Mesenchymal stem cell (in vitro differentiated cells and primary cell): ENCODE data around the gene KCTD16.

ENCODE experiments used
- DNase-seq: peaks from one replicate; pipeline ENCODE4 v3.0.0-alpha.2; 2013
- H2AFZ ChIP-seq: one replicate; pipeline ENCODE4 v1.6.1; 2013; ENCODE audit warnings: low read depth, mild to moderate bottlenecking, control low read depth, inconsistent platforms, low read length, moderate library complexity
- H2AK5ac ChIP-seq: 2 replicates; pipeline ENCODE4 v1.6.1; 2013; ENCODE audit warnings: low read length, moderate library complexity, mild to moderate bottlenecking, inconsistent platforms; ENCODE audit not compliant: severe bottlenecking
- H2BK120ac ChIP-seq: one replicate; pipeline ENCODE4 v1.6.1; 2013; ENCODE audit warnings: low read depth, mild to moderate bottlenecking, inconsistent platforms, low read length, moderate library complexity
- H2BK12ac ChIP-seq, 2 experiments: one replicate each; pipeline ENCODE4 v1.6.1; 2013; ENCODE audit warnings: inconsistent platforms in 2 of 2, low read length in 2 of 2, mild to moderate bottlenecking in 2 of 2, moderate library complexity in 2 of 2, control low read depth in 1 of 2
- H2BK15ac ChIP-seq: one replicate; pipeline ENCODE4 v1.6.1; 2013; ENCODE audit warnings: mild to moderate bottlenecking, low read depth, inconsistent platforms; ENCODE audit not compliant: poor library complexity, severe bottlenecking
- H2BK5ac ChIP-seq: 2 replicates; pipeline ENCODE4 v1.6.1; 2013; ENCODE audit warnings: low read depth, mild to moderate bottlenecking, low read length, control low read depth, inconsistent platforms; ENCODE audit not compliant: poor library complexity, severe bottlenecking
- H3K14ac ChIP-seq, 2 experiments: one replicate each; pipeline ENCODE4 v1.6.1; 2013; ENCODE audit warnings: inconsistent platforms in 2 of 2, low read length in 2 of 2, control low read depth in 1 of 2, mild to moderate bottlenecking in 1 of 2, moderate library complexity in 1 of 2
- H3K18ac ChIP-seq, 2 experiments: one replicate each; pipeline ENCODE4 v1.6.1; 2013; ENCODE audit warnings: inconsistent platforms in 2 of 2, low read length in 2 of 2, control low read depth in 1 of 2, low read depth in 1 of 2, mild to moderate bottlenecking in 1 of 2
- H3K23ac ChIP-seq, 2 experiments: one replicate each; pipeline ENCODE4 v1.6.1; 2013; ENCODE audit warnings: inconsistent platforms in 2 of 2, low read length in 2 of 2, mild to moderate bottlenecking in 2 of 2, moderate library complexity in 2 of 2, control low read depth in 1 of 2
- H3K27ac ChIP-seq: 2 replicates; pipeline ENCODE4 v1.5.1; 2013; ENCODE audit warnings: mild to moderate bottlenecking, moderate library complexity, low read length, control low read depth, inconsistent platforms; ENCODE audit not compliant: poor library complexity, severe bottlenecking
- H3K27me3 ChIP-seq, 2 experiments: 2 replicates each; pipeline versions ENCODE4 v1.6.1 to v1.7.0; 2013; ENCODE audit warnings: low read length in 2 of 2, mild to moderate bottlenecking in 2 of 2, moderate library complexity in 2 of 2, control low read depth in 1 of 2, inconsistent platforms in 1 of 2; ENCODE audit not compliant: control insufficient read depth in 1 of 2, insufficient read depth in 1 of 2
- H3K36me3 ChIP-seq, 2 experiments: 2 replicates each; pipeline versions ENCODE4 v1.6.1 to v1.7.0; 2013; ENCODE audit warnings: low read length in 2 of 2, control low read depth in 1 of 2, inconsistent platforms in 1 of 2, low read depth in 1 of 2, mild to moderate bottlenecking in 1 of 2; ENCODE audit not compliant: insufficient read depth in 2 of 2, control insufficient read depth in 1 of 2
- H3K4ac ChIP-seq, 2 experiments: one replicate each; pipeline ENCODE4 v1.6.1; 2013; ENCODE audit warnings: inconsistent platforms in 2 of 2, low read length in 2 of 2, mild to moderate bottlenecking in 2 of 2, moderate library complexity in 2 of 2, control low read depth in 1 of 2, low read depth in 1 of 2
- H3K4me1 ChIP-seq: 2 replicates; pipeline ENCODE4 v1.6.1; 2013; ENCODE audit warnings: low read depth, low read length, control low read depth; ENCODE audit not compliant: control insufficient read depth, insufficient read depth
- H3K4me2 ChIP-seq: 2 replicates; pipeline ENCODE4 v1.6.1; 2013; ENCODE audit warnings: low read length, mild to moderate bottlenecking, inconsistent platforms; ENCODE audit not compliant: poor library complexity, severe bottlenecking
- H3K4me3 ChIP-seq, 2 experiments: 2 replicates each; pipeline versions ENCODE4 v1.5.1 to v1.7.0; 2013; ENCODE audit warnings: low read length in 2 of 2, mild to moderate bottlenecking in 2 of 2, control low read depth in 1 of 2, low read depth in 1 of 2; ENCODE audit not compliant: insufficient read depth in 1 of 2
- H3K79me1 ChIP-seq: replicated peaks from 2 replicates; pipeline ENCODE4 v1.6.1; 2013; ENCODE audit warnings: mild to moderate bottlenecking, control low read depth, low read length, inconsistent platforms; ENCODE audit not compliant: poor library complexity, severe bottlenecking
- H3K9ac ChIP-seq: 2 replicates; pipeline ENCODE4 v1.7.0; 2013; ENCODE audit warnings: mild to moderate bottlenecking, low read length, moderate library complexity
- H3K9me3 ChIP-seq: 2 replicates; pipeline ENCODE4 v1.7.0; 2013; ENCODE audit warnings: mild to moderate bottlenecking, low read length; ENCODE audit not compliant: control insufficient read depth
- H4K8ac ChIP-seq: one replicate; pipeline ENCODE4 v1.6.1; 2013; ENCODE audit warnings: inconsistent platforms, mild to moderate bottlenecking, low read length, moderate library complexity
- H4K91ac ChIP-seq: one replicate; pipeline ENCODE4 v1.6.1; 2013; ENCODE audit warnings: mild to moderate bottlenecking, low read length, inconsistent platforms
- WGBS: methylation state at CpG from one replicate; pipeline ENCODE4 v1.1.7; 2013; ENCODE audit warnings: mixed read lengths; 5-methylcytosine and 5-hydroxymethylcytosine counted together

The KCTD16 gene

GRCh38 chr5:144230806-144231205, 60.1 kb downstream of the KCTD16 start:
- H2BK12ac ChIP-seq, result no peak overlapping the region
- no peaks in the 10 kb centered on the region for H3K36me3 ChIP-seq
- H3K14ac ChIP-seq, result no peak overlapping the region
- no peak overlapping the region for H2BK5ac ChIP-seq
- H2BK120ac ChIP-seq, result no peak overlapping the region
- H3K9me3 ChIP-seq, result no peaks in the 10 kb centered on the region
- no peak overlapping the region for H3K9ac ChIP-seq
- WGBS, result 86% methylated on average over 2 of the region's 4 CpGs
- no peak for DNase-seq
- no peaks in the 10 kb centered on the region for H3K4me1 ChIP-seq
- no peak overlapping the region for H3K23ac ChIP-seq
- no peak overlapping the region for H3K4me3 ChIP-seq
- H3K4ac ChIP-seq, result no peak overlapping the region
- H3K27me3 ChIP-seq, result no peaks in the 10 kb centered on the region
- no peak overlapping the region for H2BK15ac ChIP-seq
- H3K4me2 ChIP-seq, result no peak overlapping the region
- no peak overlapping the region for H2AFZ ChIP-seq
- no peak overlapping the region for H4K91ac ChIP-seq
- no peaks in the 10 kb centered on the region for H3K79me1 ChIP-seq
- H2AK5ac ChIP-seq, result no peak overlapping the region
- H3K27ac ChIP-seq, result no peak overlapping the region
- no peak overlapping the region for H3K18ac ChIP-seq
- no peak overlapping the region for H4K8ac ChIP-seq

DNA sequence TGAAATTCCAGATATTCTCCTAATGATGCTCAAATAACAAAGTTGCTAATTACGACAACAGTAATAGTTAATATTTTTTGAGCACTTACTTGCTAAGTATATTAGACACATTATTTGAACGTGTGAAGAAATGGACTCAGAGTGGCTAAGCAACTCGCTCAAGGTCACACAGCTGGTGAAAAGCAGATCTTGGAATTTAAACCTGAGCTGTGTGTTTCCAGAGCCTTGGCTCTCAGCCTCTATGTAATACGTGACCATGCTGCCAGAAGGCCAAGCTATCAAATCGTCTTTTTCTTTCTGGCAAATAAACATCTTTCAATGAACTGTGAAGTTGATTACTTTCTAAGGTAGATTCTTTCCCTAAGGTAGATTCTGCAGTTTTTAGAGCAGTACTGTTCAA, 61.6 kb downstream of the KCTD16 start:
- no peak overlapping the region for H2BK15ac ChIP-seq
- H4K91ac ChIP-seq, result no peak overlapping the region
- H2AFZ ChIP-seq, result no peak overlapping the region
- 91% methylated on average over 3 of the region's 5 CpGs for WGBS
- no peak overlapping the region for H4K8ac ChIP-seq
- no peak overlapping the region for H3K27ac ChIP-seq
- DNase-seq, result no peak
- H3K4me2 ChIP-seq, result no peak overlapping the region
- no peak overlapping the region for H3K4ac ChIP-seq
- no peak overlapping the region for H2BK5ac ChIP-seq
- H3K14ac ChIP-seq, result no peak overlapping the region
- no peak overlapping the region for H3K23ac ChIP-seq
- no peaks in the 10 kb centered on the region for H3K9me3 ChIP-seq
- H3K4me1 ChIP-seq, result no peaks in the 10 kb centered on the region
- H2BK12ac ChIP-seq, result no peak overlapping the region
- H3K36me3 ChIP-seq, result no peaks in the 10 kb centered on the region
- H3K79me1 ChIP-seq, result no peaks in the 10 kb centered on the region
- H2BK120ac ChIP-seq, result no peak overlapping the region
- H2AK5ac ChIP-seq, result no peak overlapping the region
- no peak overlapping the region for H3K9ac ChIP-seq
- no peaks in the 10 kb centered on the region for H3K27me3 ChIP-seq
- no peak overlapping the region for H3K18ac ChIP-seq
- no peak overlapping the region for H3K4me3 ChIP-seq

- no peak overlapping the region for H2BK120ac ChIP-seq
- H3K79me1 ChIP-seq, result no peaks in the 10 kb centered on the region
- no peaks in the 10 kb centered on the region for H3K9me3 ChIP-seq
- no peak overlapping the region for H4K8ac ChIP-seq
- H3K9ac ChIP-seq, result no peak overlapping the region
- no peak overlapping the region for H2BK15ac ChIP-seq
- no peak overlapping the region for H3K4me3 ChIP-seq
- WGBS, result 84% methylated on average over 2 of the region's 2 CpGs
- no peak overlapping the region for H4K91ac ChIP-seq
- H3K4me1 ChIP-seq, result no peaks in the 10 kb centered on the region
- H3K18ac ChIP-seq, result no peak overlapping the region
- H3K27ac ChIP-seq, result no peak overlapping the region
- H3K14ac ChIP-seq, result no peak overlapping the region
- H2BK5ac ChIP-seq, result no peak overlapping the region
- no peak overlapping the region for H3K4me2 ChIP-seq
- H2AK5ac ChIP-seq, result no peak overlapping the region
- H3K36me3 ChIP-seq, result no peaks in the 10 kb centered on the region
- DNase-seq, result no peak
- H2AFZ ChIP-seq, result no peak overlapping the region
- no peak overlapping the region for H3K23ac ChIP-seq
- no peak overlapping the region for H2BK12ac ChIP-seq
- no peaks in the 10 kb centered on the region for H3K27me3 ChIP-seq
- no peak overlapping the region for H3K4ac ChIP-seq
These were observed 65.8 kb downstream of the KCTD16 start for GRCh38 chr5:144236499-144236898.

GRCh38 chr5:144237851-144238250, 67.2 kb downstream of the KCTD16 start:
- H4K91ac ChIP-seq, result no peak overlapping the region
- H4K8ac ChIP-seq, result no peak overlapping the region
- no peak overlapping the region for H2BK120ac ChIP-seq
- no peak overlapping the region for H2BK12ac ChIP-seq
- no peak for DNase-seq
- H3K4me1 ChIP-seq, result no peaks in the 10 kb centered on the region
- no peak overlapping the region for H3K27ac ChIP-seq
- no peaks in the 10 kb centered on the region for H3K27me3 ChIP-seq
- H3K18ac ChIP-seq, result no peak overlapping the region
- H2AK5ac ChIP-seq, result no peak overlapping the region
- WGBS, result 71% methylated on average over 2 of the region's 2 CpGs
- H3K14ac ChIP-seq, result no peak overlapping the region
- no peak overlapping the region for H2AFZ ChIP-seq
- H3K9me3 ChIP-seq, result no peaks in the 10 kb centered on the region
- no peak overlapping the region for H3K4ac ChIP-seq
- H3K4me2 ChIP-seq, result no peak overlapping the region
- no peak overlapping the region for H2BK15ac ChIP-seq
- no peaks in the 10 kb centered on the region for H3K36me3 ChIP-seq
- no peaks in the 10 kb centered on the region for H3K79me1 ChIP-seq
- no peak overlapping the region for H2BK5ac ChIP-seq
- H3K4me3 ChIP-seq, result no peak overlapping the region
- no peak overlapping the region for H3K9ac ChIP-seq
- H3K23ac ChIP-seq, result no peak overlapping the region
